Parathyroid adenoma (tissue), 2 donors: ENCODE measurements around the gene DIPK1A.

Experiments
- H2AFZ ChIP-seq: fragments of 300-600 bp; sonication (generic); one replicate; pipeline ENCODE4 v1.7.0; 2017; ENCODE audit warnings: antibody characterized with exemption, mild to moderate bottlenecking
- H3K27ac ChIP-seq: fragments of 300-600 bp; sonication (generic); one replicate; pipeline ENCODE4 v1.7.0; 2017
- H3K27me3 ChIP-seq: fragments of 300-600 bp; sonication (generic); one replicate; pipeline ENCODE4 v1.7.0; 2017; ENCODE audit warnings: low read length; ENCODE audit not compliant: control insufficient read depth, insufficient read depth
- H3K36me3 ChIP-seq: fragments of 300-600 bp; sonication (generic); one replicate; pipeline ENCODE4 v1.7.0; 2017; ENCODE audit warnings: low read length; ENCODE audit not compliant: control insufficient read depth, insufficient read depth
- H3K4me1 ChIP-seq: fragments of 300-600 bp; sonication (generic); one replicate; pipeline ENCODE4 v1.7.0; 2017; ENCODE audit warnings: control low read depth
- H3K4me2 ChIP-seq: fragments of 300-600 bp; sonication (generic); one replicate; pipeline ENCODE4 v1.7.0; 2017; ENCODE audit warnings: low read length
- H3K4me3 ChIP-seq: fragments of 300-600 bp; sonication (generic); one replicate; pipeline ENCODE4 v1.7.0; 2017; ENCODE audit warnings: low read depth, low read length
- H3K79me2 ChIP-seq: fragments of 300-600 bp; sonication (generic); one replicate; pipeline ENCODE4 v1.7.0; 2017; ENCODE audit warnings: control low read depth
- H3K9ac ChIP-seq: fragments of 300-600 bp; sonication (generic); one replicate; pipeline ENCODE4 v1.7.0; 2017; ENCODE audit warnings: mild to moderate bottlenecking
- H3K9me3 ChIP-seq: fragments of 300-600 bp; sonication (generic); one replicate; pipeline ENCODE4 v1.7.0; 2017; ENCODE audit warnings: low read length; ENCODE audit not compliant: control insufficient read depth
- CTCF ChIP-seq: fragments of 300-600 bp; sonication (generic); IDR thresholded peaks from one replicate; pipeline ENCODE4 v1.7.0; 2017; ENCODE audit warnings: antibody characterized with exemption, mild to moderate bottlenecking
- donor health status: primary hyperparathyroidism.

DIPK1A gene

GRCh38 chr1:92872719-92873118, 88.5 kb downstream of the DIPK1A start:
- Histone ChIP-seq H2AFZ (no peak overlapping the region), H3K9me3 (no peaks in the 10 kb centered on the region), H3K4me1 (no peaks in the 10 kb centered on the region), H3K27me3 (no peaks in the 10 kb centered on the region), H3K9ac (no peak overlapping the region), H3K36me3 (no peaks in the 10 kb centered on the region), H3K4me3 (no peak overlapping the region), H3K4me2 (no peak overlapping the region), H3K27ac (no peak overlapping the region), H3K79me2 (no peaks in the 10 kb centered on the region)
- TF ChIP-seq CTCF, result no peak

- Histone ChIP-seq H3K27ac (no peak overlapping the region), H3K4me3 (no peak overlapping the region), H3K79me2 (no peaks in the 10 kb centered on the region), H3K9ac (no peak overlapping the region), H2AFZ (no peak overlapping the region), H3K9me3 (no peaks in the 10 kb centered on the region), H3K4me1 (no peaks in the 10 kb centered on the region), H3K36me3 (no peaks in the 10 kb centered on the region), H3K27me3 (no peaks in the 10 kb centered on the region), H3K4me2 (no peak overlapping the region)
- no peak for TF ChIP-seq CTCF
Observed at GRCh38 chr1:92870591-92870990, 90.7 kb downstream of the DIPK1A start.

GRCh38 chr1:92864131-92864530, 97.1 kb downstream of the DIPK1A start:
- Histone ChIP-seq H3K4me3 (no peak overlapping the region), H2AFZ (no peak overlapping the region), H3K27ac (no peak overlapping the region), H3K27me3 (no peaks in the 10 kb centered on the region), H3K4me1 (no peaks in the 10 kb centered on the region), H3K36me3 (no peaks in the 10 kb centered on the region), H3K9ac (no peak overlapping the region), H3K4me2 (no peak overlapping the region), H3K9me3 (no peaks in the 10 kb centered on the region), H3K79me2 (no peaks in the 10 kb centered on the region)
- TF ChIP-seq CTCF, result no peak

GRCh38 chr1:92862605-92863004, 98.7 kb downstream of the DIPK1A start:
- no peak overlapping the region for H3K4me2 ChIP-seq
- H3K9ac ChIP-seq, result no peak overlapping the region
- no peaks in the 10 kb centered on the region for H3K9me3 ChIP-seq
- H3K27ac ChIP-seq, result no peak overlapping the region
- H3K36me3 ChIP-seq, result no peaks in the 10 kb centered on the region
- no peaks in the 10 kb centered on the region for H3K79me2 ChIP-seq
- H3K4me3 ChIP-seq, result no peak overlapping the region
- no peaks in the 10 kb centered on the region for H3K4me1 ChIP-seq
- no peak for TF ChIP-seq CTCF
- H3K27me3 ChIP-seq, result no peaks in the 10 kb centered on the region
- no peak overlapping the region for H2AFZ ChIP-seq

GRCh38 chr1:92859400-92860039, 101.7 kb downstream of the DIPK1A start:
- H2AFZ ChIP-seq, result peak overlapping the region; percentile 21
- H3K9ac ChIP-seq, result no peak overlapping the region
- peak overlapping the region; percentile 38 for H3K4me3 ChIP-seq
- no peaks in the 10 kb centered on the region for H3K4me1 ChIP-seq
- no peaks in the 10 kb centered on the region for H3K79me2 ChIP-seq
- H3K9me3 ChIP-seq, result no peaks in the 10 kb centered on the region
- peak overlapping the region; percentile 64 for H3K4me2 ChIP-seq
- H3K27me3 ChIP-seq, result no peaks in the 10 kb centered on the region
- no peak overlapping the region for H3K27ac ChIP-seq
- TF ChIP-seq CTCF, result no peak
- no peaks in the 10 kb centered on the region for H3K36me3 ChIP-seq
